Stimulated activated CD4-positive, alpha-beta T cell treated with anti-CD3 and anti-CD28 coated beads, Interleukin-15, amount 100 ng/mL, for 24 hours (primary cell): ENCODE data around the gene GPC2.

ENCODE experiments used
- DNase-seq: peaks from one replicate; pipeline ENCODE4 v3.0.0-alpha.2; 2020

GPC2 gene

DNA sequence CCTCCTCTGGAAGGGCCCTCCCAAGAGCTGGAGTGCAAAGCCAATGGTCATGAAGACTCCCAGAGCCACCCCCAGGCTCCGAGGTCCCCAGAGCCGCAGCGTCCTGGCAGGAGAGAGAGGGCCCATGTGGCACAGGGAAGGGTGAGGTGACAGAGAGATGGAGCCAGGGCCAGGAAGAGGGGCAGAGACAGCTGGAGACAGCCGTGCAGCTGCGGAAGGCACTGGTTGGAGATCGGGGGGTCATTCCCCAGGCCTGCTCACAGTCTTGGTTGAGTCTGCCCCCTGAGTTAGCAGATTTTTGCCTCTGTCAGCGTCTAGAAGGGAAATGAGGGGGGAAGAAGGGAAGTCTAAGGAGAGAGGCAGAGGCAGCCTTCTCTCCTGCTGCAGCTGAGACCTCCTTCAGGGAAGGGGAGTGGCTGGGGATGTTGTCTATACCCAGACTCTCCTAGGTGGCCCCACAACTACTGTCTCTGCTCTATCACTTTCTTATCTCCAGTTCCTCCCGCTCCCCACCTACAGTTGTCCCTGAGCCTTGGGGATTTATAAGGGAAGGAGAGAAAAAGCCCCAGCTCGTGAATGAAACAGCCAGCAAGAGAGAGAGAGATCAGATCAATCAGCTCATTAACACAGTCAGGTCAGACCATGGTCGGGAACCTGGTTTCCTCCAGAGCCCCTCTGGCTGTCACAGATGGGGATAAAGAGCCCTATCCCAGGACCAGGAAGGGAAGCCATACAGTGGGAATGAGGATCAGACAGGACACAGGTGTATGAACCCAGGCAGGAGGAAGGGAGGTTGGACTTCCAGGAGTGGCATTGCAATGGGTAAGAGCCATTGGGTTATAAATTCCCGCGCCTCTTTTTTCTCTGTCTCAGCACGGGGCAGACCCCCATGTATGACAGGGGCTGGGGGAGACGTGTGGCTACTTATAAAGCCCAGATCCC, 9.9 kb downstream of the GPC2 start:
- no peak for DNase-seq

DNA sequence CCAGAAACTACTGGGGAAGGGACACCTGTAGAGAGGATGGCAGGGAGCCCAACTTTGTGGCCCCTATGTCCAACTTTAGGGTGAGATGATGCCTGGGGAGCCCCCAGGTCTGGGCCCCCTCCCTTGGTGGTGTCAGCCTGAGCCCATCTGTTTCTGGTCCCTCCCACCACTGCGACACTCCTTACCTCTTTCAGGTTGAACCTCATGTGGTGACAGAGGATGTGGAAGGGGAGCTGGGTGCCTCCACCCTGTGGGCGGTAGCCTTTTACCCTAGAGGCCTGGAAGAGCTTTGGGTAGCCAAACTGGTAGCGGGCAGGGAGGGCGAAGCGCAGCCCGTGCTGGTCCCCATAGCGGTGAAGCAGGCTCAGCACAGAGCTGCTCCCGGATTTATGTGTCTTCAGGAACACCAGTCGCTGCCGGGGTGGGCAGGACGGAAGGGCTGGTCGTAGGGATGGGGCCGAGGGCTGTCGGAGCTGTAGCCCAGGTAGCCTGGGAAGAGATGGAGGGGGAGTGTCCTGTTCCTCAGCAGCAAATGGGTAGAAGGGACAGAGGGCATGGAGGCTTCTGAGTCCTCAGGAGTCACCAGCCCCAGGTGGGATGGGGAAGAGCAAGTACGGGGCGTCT, 10.8 kb downstream of the GPC2 start:
- DNase-seq = peak; percentile 61

DNA sequence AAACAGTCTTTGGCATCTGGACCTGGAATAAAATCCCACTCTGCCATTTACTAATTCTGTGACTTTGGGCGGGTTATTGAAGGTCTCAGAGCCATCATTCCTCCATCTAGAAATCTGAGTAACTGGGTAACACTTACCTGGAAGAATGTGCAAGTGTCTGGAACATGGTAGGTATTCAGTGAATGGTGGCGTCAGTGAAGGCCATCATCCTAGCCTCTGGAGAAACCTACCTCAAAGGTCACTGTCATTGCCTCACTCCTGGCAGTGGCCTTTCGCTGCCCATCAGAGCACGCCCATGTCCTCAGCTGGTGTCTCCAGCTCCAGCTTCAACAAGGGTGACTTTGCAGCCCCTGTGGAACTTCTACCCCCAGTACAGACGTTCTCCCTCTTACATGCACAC, 13.3 kb downstream of the GPC2 start:
- DNase-seq = no peak

GRCh38 chr7:100163006-100163531, 14.1 kb downstream of the GPC2 start:
- DNase-seq = no peak

DNA sequence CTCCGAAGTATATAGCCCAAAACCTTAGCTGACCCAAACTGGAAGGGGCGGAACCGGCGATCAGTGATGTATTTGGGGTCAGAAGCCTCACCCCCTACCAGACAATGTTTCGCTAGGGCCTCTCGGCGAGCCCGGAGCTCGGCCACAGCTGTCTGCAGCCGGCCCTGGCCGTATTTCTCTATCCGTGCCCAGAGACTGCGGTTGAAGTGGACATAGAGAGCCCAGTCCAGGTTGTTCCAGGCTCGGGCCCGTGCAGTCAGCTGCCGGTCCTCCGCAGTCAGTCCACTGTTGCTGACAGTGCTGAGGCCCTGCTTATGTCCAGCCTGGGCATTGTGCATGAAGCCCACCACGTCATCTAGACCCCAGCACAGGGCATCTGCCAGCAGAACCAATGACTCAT, 17.1 kb downstream of the GPC2 start:
- no peak for DNase-seq

- no peak for DNase-seq
These were observed 18.0 kb downstream of the GPC2 start for GRCh38 chr7:100159099-100159623.

DNA sequence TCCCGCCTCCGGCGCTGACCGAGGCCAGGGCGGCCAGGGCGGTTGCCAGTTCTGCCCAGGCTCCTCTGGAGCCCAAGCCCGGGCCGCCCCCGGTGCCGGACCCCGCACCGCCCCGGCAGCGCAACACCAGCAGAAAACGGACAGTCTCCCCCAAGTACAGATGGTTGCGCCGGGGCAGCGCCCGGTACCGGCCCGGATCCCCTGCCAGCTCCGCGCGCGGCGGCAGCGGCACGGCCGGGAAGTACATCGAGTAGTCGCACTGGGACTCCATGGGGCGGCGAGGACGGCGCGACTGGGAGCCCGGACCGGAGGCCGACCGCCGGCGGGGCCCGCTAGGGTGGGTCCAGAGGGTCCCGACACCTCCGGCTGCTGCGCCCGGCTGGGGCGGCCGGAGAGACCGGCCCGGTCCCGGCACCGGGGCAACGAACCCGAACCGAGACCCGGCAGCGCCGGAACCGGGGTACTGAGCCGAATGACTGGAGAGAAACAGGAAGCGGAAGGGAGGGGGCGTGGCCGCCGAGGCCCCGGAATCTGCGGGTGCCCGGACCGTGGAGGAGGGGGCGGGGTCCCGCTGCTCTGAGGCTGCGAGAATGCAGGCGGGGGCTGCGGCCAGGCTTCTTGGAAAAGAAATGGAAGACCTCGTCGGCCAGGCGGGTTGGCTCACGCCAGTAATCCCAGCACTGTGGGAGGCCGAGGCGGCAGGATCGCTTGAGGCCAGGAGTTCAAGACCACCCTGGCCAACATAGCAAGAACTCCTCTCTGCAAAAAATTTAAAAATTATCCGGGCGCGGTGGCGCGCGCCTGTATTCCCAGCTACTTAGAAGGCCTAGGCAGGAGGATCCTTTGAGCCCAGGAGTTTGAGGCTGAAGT, 18.7 kb downstream of the GPC2 start, which contains the start of gene TRAPPC14:
TRAPPC14 (minus strand) TSS at position 495 of the 870 bp plus-strand sequence; CDS start at position 271, 224 bp downstream.
- DNase-seq = peak; percentile 99

- no peak for DNase-seq
These were observed 19.6 kb downstream of the GPC2 start for GRCh38 chr7:100157334-100158228.

DNA sequence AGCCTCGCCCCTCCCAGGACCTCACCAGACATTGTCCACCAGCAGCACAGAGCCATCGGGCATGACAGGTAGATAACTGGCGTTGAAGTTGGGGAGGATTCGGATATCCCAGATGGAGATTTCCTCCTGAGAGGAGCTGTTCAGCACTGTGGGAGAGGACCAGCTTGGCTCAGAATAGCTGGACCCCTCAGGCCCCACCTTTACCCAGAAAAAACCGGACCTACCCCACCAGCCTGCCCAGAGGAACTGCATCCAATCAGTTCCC, 20.2 kb downstream of the GPC2 start:
- DNase-seq = no peak

- no peak for DNase-seq
These were observed 20.7 kb downstream of the GPC2 start for GRCh38 chr7:100156331-100157068.

DNA sequence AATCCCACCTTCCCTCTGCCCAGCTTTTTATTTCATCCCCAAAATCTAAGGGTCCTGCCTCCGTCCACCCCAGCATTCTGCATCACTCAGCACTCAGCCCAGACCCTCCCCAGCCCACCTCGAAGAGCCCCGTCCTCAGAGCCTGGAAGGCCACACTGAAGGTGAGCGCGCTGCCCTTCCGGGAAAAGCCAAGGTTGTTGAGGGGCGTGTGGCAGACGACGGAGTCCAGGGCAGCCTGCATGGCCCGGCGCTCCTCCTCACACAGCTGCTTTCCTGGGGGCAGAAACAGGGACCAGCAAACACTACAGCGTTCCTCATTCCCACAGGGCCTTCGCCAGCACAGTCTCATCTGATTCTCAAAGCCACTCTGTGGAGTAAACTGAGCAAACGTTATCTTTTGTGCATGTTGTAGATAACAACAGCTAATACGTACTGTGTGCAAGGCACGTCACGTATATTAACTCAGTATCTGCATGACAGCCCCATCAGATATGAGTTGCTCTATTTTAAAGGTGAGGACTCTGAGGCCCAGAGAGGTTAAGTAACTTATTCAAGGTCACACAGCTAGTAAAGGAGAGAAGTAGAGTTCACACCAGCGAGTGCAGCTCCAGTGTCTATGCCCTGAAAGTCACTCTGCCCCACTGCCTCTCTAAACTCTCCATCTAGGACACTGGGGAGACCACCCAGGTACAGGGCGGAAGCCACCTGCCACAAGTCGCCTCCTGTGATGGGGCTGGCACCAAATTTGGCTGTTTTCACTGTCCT, 21.4 kb downstream of the GPC2 start:
- DNase-seq = no peak

- no peak for DNase-seq
These were observed 22.3 kb downstream of the GPC2 start for GRCh38 chr7:100154651-100155491.

GRCh38 chr7:100153708-100154535, 23.3 kb downstream of the GPC2 start:
- DNase-seq = no peak

GRCh38 chr7:100152937-100153666, 24.1 kb downstream of the GPC2 start:
- DNase-seq = no peak

- no peak for DNase-seq
These were observed 24.8 kb downstream of the GPC2 start for GRCh38 chr7:100152404-100152803.

- DNase-seq = peak; percentile 99
These were observed 28.4 kb downstream of the GPC2 start, which contains the start of gene LAMTOR4 for GRCh38 chr7:100148559-100149328. Gene LAMTOR4, plus strand, starts transcription at chr7:100148918. Its CDS starts 55 bp downstream, at chr7:100148973.

- DNase-seq = no peak
These were observed 29.0 kb downstream of the GPC2 start for GRCh38 chr7:100148225-100148558.
